Upper lobe of left lung (tissue), 4 donors: Measurements from ENCODE around the gene IFI44L.

Source experiments
- CTCF ChIP-seq, 6 experiments: fragments of 450-650 bp in 4 of 6; fragments of 200-600 bp in 2 of 6; sonication (generic) in 2 of 6; IDR thresholded peaks; one replicate each; pipeline ENCODE4 v1.5.1; 2016 to 2019; ENCODE audit warnings: antibody characterized with exemption in 6 of 6
- EP300 ChIP-seq, 4 donors: sonication (generic); formaldehyde crosslinking; IDR thresholded peaks; one replicate each; pipeline ENCODE4 v1.5.1; 2017; ENCODE audit warnings: antibody characterized with exemption in 4 of 4, control low read depth in 2 of 4
- POLR2A ChIP-seq, 4 donors: fragments of 450-650 bp; IDR thresholded peaks; one replicate each; pipeline ENCODE4 v1.5.1; 2016 to 2017; ENCODE audit warnings: antibody characterized with exemption in 4 of 4, mild to moderate bottlenecking in 2 of 4
- POLR2AphosphoS5 ChIP-seq, 2 donors: sonication (generic); formaldehyde crosslinking; IDR thresholded peaks; one replicate each; pipeline ENCODE4 v1.5.1; 2017; ENCODE audit warnings: antibody characterized with exemption in 2 of 2

GRCh38 chr1:78604643-78605042 is 15.6 kb upstream of the IFI44L start:
- TF ChIP-seq POLR2A (IDR thresholded peaks at IDR 0.05) = no peak
- no peak for TF ChIP-seq CTCF (IDR thresholded peaks at IDR 0.05)
- TF ChIP-seq EP300 (IDR thresholded peaks at IDR 0.05) = no peak
- no peak for TF ChIP-seq POLR2AphosphoS5 (IDR thresholded peaks at IDR 0.05)
